Activated CD4-positive, alpha-beta T cell treated with anti-CD3 and anti-CD28 coated beads, Interleukin-2, Interleukin-4, amounts not matched to agents 100 ng/mL and 50 ng/mL, durations not matched to agents 16 hours and 8 hours (primary cell): ENCODE data around the gene ZNF248.
"Not testable (repeated sequence)": the region's sequence is repeated elsewhere in the genome, so short reads cannot be mapped to it uniquely, and the experiment has no call there.

Experiments used
- DNase-seq: peaks from one replicate; pipeline ENCODE4 v3.0.0-alpha.2; 2020; ENCODE audit warnings: low spot score

ZNF248 gene

DNA sequence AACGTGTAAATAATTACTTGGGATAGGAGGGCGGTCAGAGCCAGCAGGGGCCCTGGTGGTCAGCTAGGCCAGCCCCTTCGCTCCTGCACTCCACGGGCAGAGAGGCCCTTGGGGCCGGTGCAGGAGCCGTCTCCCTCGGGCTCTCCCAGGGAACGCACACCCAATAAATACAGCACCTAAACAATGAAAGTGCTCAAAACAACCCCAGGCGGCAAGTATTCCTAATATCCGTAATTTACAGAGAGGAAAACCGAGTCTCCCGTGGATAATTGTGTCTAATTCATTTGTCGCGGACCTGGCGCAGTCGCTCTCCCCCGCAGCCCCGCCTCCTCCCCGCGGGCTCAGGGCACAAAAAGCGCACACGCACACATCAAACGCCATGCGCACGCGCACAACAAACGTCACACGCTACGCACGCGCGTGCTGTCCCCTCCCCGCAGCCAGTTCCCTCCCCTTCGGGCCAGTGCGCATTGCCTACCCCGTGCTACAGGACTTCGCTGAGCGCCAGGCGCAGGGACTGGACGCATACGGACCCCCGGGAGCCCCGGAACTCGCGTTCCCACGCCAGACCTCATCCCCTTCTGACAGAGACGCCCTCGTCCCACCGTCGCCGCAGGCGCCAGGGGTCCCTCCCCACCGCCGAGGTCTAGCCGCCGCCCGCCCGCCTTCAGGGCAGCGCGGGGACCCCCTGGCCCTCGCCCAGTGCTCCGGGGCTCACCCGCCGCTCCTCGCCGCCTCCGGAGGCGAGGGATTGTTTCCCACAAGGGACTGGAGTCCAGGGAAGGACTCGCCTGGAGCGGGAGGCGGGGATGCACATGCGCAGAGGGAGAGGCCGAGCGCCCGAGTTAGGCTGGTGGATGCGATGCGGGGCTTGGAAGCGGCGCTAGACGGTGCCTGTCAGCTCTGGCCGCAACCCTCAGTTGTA is at the start of gene ZNF248:
Gene ZNF248 (minus strand): TSS at position 324 of the 925 bp plus-strand sequence. CDS start 1,300 bp downstream, outside the sequence.
- peak; percentile 94 for DNase-seq

- no peak for DNase-seq
Observed at GRCh38 chr10:37906382-37906781, 49.0 kb upstream of the ZNF248 start.

DNA sequence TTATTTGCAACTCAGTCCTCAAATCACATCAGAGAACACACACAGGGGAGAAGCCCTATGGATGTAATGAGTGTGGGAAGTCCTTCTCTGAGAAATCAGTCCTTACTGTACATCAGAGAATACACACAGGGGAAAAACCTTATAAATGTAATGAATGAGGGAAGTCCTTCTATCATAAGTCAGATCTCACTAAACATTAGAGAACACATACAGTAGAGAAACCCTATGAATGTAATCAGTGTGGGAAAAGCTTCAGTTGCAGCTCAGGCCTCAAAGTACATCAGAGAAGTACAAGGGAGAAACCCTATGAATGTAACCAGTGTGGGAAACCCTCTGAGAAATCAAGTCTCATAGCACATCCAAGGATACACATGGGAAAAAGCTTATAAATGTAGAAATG is 39.0 kb upstream of the ZNF248 start:
- no peak for DNase-seq

- no peak for DNase-seq
Observed at GRCh38 chr10:37895674-37896073, 38.3 kb upstream of the ZNF248 start.

- no peak for DNase-seq
Observed at GRCh38 chr10:37885850-37886249, 28.4 kb upstream of the ZNF248 start.

- no peak for DNase-seq
Observed at GRCh38 chr10:37872955-37873354, 15.5 kb upstream of the ZNF248 start.

DNA sequence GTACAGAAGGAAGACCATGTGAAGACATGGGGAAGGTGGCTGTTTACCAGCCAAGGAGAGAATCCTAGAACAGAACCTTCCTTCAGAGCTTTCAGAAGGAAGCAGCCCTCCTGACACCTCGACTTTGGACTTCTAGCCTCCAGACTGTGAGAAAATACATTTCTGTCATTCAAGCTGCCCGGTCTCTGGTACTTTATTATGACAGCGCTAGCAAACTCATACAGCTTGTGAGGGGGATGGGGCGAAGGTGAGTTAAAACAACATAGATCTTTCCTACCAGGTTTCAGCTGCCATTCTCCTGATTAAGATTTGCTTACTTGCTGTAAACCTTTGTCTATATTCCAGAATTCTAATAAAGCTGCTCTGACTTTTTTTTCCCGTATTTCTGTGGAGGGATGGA is 14.9 kb upstream of the ZNF248 start:
- no peak for DNase-seq

GRCh38 chr10:37871568-37872251 is 14.3 kb upstream of the ZNF248 start:
- no peak for DNase-seq

- no peak for DNase-seq
Observed at GRCh38 chr10:37871143-37871542, 13.7 kb upstream of the ZNF248 start.

- no peak for DNase-seq
Observed at GRCh38 chr10:37868796-37869195, 11.4 kb upstream of the ZNF248 start.

- no peak for DNase-seq
Observed at GRCh38 chr10:37865957-37866803, 8.8 kb upstream of the ZNF248 start.

GRCh38 chr10:37865264-37865663 is 7.9 kb upstream of the ZNF248 start:
- DNase-seq, result no peak

- no peak for DNase-seq
Observed at GRCh38 chr10:37860494-37861190, 3.2 kb upstream of the ZNF248 start.

- DNase-seq, result not testable (repeated sequence)
Observed at GRCh38 chr10:37859270-37859669, 1.9 kb upstream of the ZNF248 start.

GRCh38 chr10:37856881-37857286 is 526 bp downstream of the ZNF248 start:
- peak; percentile 17 for DNase-seq

GRCh38 chr10:37855636-37856035 is 1.8 kb downstream of the ZNF248 start:
- no peak for DNase-seq

DNA sequence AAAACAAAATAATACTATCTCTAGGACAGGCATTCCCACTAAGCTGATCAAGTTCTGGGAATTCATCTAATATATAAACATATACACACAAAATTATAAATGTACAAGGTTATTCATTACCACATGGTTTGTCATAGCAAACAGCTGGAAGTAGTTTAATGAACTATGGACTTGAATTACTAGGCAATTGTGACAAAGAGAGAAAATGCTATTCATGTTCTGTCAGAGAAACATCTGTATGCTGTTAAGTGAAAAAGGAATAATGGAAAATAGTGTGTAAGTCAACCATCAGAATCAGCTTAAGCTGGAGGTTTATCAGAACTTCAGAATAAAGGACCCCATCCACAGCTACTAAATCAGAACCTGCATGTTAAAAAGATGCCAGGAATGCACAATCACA is 2.8 kb downstream of the ZNF248 start:
- DNase-seq, result no peak

DNA sequence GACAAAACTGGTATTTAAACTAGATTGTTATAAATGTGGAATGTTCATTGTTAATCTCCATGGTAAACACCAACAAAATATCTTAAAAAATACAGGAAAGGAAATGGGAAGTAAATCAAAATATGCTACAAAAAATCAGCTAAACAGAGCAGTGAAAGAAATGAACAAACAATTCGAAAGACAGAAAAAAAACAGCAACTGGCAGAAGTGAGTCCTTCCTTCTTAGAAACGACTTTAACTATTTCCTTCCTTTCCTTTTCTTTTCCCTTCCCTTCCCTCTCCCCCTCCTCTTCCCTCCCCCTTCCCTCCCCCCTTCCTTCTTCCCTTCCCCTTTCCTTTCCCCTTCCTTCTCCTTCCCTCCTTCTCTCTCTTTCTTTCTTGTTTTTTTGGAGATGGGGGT is 12.8 kb downstream of the ZNF248 start:
- no peak for DNase-seq

DNA sequence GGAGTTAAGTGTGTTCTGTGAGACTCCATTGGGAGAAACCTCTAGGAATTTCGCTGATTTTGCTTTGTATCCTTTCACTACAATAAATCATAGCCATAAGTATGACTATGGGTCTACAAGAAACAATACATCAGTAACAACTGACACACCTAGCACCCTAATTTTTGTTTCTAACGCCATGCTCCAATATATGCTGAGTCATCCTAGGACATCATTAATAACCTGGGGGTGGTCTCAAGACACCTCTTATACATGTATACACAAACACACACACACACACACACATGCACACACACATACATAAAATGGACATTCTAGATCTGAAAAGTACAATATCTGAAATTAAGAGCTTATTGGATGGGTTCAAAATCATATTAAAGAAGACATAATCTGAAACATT is 18.2 kb downstream of the ZNF248 start:
- no peak for DNase-seq

DNA sequence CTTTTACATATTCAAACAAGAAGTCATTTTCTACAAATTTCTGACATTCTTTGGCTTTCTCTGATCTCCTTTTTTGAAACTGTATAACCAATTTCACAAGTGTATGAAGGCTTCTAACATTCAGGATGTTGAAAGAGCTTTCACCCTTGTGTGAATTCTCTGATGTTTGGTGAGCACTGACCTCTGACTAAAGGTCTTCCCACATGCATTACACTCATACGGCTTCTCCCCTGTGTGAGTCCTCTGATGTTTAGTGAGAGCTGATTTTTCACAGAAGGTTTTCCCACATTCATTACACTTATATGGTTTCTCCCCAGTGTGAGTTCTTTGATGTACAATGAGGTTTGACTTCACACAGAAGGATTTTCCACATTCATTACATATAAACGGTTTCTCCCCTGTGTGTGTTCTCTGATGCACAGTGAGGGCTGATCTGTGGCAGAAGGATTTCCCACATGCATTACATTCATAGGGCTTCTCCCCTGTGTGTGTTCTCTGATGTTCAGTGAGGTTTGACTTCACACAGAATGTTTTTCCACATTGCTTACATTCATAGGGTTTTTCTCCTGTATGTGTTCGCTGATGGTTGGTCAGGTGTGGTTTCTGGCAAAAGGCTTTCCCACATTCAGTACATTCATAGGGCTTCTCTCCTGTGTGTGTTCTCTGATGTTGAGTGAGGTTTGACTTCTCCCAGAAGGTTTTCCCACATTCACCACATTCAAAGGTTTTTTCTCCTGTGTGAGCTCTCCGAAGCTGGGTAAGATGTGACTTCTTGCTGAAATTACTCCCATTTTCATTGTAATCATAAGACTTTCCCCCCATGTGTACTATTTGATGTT is 25.7 kb downstream of the ZNF248 start:
- no peak for DNase-seq

GRCh38 chr10:37826806-37827205 is 30.6 kb downstream of the ZNF248 start:
- DNase-seq, result no peak
